HG03108 (cell line): Measurements from ENCODE around the gene COPE.

Experiments
- ATAC-seq: cut with Tn5 transposase; IDR thresholded peaks from one replicate; pipeline ENCODE4 v1.9.1; 2021; ENCODE audit warnings: moderate library complexity; ENCODE audit not compliant: unreplicated experiment

The COPE gene

DNA sequence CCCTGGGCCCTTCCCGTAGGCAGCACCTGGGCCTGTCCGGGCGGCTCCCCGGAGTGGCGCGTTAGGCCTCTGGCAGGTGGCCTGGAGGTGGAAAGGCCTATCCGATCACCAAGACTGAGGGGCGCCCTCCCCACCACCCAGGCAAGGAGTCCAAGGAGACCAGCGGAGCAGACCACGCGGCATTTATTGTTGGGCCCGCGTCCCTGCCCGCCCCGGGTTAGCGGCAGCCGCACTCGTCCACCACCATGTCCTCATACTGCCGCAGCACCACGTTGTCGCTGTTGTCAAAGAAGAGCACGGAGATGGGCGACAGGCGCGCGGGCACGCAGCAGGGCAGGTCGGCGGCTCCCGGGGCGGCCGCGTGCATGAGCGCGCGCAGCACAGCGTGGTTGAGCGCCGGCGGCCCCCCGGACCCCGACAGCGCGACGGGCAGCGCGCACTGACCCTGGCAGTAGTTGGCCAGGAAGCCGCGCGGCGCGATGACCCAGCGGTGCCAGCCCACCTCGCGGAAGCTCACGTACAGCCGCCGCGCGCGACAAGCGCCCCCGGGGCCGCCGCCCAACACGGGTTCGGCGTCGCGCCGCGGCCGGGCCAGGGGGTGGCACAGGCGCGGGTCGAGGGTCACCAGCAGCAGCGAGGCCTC lies 50.7 kb downstream of the COPE start:
- ATAC-seq: no peak

GRCh38 chr19:18867751-18868150 lies 51.4 kb downstream of the COPE start:
- no peak for ATAC-seq

DNA sequence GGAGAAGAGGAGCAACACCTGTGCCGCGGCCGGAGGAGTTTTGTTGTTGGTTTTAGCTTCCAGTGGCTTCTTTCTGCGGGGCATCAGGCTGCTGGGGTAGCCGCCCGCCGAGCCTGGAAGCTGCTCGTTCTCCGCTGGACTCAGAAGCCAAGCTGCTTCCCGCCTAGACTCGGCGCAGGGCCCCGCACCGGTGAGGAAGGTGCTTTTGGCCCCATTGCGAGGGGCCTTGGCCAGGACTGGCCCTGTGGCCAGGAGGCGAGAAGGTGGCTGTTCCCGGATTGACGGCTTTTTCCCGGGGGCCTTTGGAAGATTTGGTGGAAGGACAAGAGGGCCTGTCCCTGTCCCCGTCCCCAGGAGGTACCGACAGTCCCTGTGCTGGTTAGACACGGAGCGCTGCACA lies 52.0 kb downstream of the COPE start:
- no peak for ATAC-seq

- ATAC-seq: no peak
Observed at GRCh38 chr19:18866800-18867123, 52.4 kb downstream of the COPE start.

DNA sequence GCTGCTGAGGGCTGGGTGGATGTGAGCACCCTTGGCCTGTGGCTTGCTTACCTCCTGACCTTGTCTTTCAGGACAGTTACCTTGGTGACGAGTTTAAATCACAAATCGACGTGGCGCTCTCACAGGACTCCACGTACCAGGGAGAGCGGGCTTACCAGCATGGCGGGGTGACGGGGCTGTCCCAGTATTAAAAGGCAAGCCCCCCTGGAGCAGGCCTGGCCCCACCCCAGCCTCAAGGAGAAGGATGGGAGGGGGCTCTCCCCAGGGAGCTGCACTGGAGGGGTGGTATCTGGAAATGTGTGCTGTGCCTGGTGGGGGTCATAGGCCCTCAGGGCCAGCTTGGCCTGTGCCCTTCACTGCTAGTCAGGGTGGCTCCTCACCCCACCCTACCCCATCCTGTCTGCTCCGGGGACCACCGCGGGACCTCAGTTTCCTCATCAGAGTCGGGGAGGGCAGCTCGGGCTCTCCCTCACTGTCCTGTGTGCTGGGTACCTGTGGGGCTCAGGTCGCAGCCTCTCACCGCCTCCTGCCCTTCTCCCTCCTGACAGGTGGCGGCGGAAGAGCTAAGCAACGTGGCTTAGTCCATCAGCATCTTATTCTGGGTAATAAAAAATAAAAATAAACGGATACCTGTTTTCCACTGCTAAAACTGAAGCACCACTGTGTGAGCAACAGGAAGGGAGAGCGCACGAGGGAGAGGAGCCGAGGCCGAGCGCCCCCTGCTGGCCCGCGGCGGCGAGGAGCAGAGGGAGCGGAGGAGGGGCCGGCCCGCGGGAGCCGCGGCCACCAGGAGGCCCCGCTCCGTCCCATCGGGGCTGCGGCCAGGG lies 53.0 kb downstream of the COPE start:
- ATAC-seq: no peak

DNA sequence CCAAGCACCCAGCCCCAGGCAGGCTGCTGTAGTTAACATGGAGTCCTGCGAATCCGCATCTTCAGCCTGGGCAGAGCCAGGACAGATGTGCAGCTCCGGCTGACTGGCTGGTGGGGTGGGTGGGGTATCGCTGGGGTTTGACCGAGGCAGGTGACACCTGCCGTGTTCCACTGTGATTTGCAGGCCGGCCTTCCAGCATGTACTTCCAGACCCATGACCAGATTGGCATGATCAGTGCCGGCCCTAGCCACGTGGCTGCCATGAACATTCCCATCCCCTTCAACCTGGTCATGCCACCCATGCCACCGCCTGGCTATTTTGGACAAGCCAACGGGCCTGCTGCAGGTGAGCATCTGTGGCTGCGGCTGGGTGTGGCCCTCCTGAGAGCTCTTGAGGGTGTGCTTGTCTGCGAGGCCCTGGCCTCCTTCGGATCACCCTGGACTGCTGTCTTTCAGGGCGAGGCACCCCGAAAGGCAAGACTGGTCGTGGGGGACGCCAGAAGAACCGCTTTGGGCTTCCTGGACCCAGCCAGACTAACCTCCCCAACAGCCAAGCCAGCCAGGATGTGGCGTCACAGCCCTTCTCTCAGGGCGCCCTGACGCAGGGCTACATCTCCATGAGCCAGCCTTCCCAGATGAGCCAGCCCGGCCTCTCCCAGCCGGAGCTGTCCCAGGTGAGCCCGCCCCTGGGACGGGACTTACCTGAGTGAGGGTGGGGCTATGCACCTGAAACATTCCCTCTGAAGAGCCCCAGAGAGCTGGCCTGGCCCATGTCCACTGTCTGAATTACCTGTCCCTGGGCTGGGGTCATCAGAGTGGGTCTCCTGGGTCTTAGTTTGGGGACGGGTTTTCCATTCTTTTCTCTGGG lies 53.8 kb downstream of the COPE start:
- ATAC-seq: no peak

- no peak for ATAC-seq
Observed at GRCh38 chr19:18863843-18864362, 55.3 kb downstream of the COPE start.

DNA sequence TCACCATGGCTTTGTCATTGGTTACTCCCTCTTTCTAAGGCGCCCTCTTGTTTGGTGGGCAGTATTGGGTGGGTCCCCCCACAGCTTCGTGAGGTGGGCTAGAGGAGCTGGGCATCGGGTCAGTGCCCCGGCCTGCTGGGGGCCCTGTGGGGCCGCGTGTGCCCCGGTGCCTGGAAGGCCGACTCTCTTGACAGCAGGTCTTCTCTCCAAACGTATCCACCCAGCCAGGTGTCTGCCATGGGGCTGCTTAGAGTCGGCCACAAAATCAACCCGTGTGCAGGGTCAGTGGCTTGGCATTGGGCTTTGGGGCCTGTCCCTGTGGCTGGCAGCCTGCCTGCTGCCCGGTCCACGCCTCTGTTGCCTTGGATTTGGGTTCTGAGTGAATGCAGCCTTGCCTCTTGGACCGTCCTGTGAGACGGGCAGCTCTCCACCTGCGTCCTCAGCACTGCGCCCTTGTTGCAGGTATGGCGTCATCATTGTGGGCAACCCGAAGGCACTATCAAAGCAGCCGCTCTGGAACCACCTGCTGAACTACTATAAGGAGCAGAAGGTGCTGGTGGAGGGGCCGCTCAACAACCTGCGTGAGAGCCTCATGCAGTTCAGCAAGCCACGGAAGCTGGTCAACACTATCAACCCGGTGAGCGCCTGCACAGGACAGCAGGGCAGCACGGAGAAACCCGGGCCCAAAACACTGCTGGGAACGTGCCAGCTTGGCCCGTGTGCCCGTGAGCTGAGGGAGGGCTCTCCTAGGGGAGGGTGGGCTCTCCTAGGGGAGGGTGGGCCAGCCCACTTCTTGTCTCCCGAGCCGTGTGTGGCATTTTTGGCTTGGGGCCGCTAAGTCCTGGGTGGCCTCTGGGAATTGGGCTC lies 56.0 kb downstream of the COPE start:
- no peak for ATAC-seq

GRCh38 chr19:18861917-18862316 lies 57.3 kb downstream of the COPE start:
- no peak for ATAC-seq

GRCh38 chr19:18861235-18861634 lies 58.0 kb downstream of the COPE start:
- ATAC-seq: no peak

DNA sequence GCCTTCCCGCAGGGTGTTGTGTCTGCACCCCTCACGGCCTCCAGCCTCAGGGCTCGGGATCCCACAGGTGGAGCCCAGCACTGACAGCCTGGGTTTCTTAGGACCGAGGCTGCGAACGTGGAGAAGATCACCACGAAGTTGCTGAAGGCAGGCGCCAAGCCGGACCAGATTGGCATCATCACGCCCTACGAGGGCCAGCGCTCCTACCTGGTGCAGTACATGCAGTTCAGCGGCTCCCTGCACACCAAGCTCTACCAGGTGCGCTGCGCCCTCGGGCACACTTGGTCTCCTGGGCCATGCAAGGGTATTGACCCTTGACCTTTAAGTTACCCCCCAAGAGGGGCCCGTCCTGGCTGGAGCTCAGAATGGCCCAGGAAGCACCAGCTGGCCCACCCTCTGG lies 58.5 kb downstream of the COPE start:
- ATAC-seq: no peak

DNA sequence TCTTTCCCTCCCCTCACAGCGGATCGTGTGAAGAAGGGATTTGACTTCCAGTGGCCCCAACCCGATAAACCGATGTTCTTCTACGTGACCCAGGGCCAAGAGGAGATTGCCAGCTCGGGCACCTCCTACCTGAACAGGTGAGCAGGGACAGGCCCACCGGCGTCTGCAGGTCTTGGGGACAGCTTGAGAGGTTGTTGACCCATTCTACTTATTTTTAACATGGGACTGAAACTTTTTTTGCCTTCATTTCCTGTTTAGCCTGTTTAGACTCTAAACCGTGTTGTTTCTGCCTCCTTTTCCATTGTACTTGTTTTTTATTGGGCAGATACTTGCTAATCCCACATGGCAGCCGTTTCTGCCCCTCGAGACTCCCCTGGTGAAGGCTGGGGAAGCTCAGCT lies 58.9 kb downstream of the COPE start:
- no peak for ATAC-seq

DNA sequence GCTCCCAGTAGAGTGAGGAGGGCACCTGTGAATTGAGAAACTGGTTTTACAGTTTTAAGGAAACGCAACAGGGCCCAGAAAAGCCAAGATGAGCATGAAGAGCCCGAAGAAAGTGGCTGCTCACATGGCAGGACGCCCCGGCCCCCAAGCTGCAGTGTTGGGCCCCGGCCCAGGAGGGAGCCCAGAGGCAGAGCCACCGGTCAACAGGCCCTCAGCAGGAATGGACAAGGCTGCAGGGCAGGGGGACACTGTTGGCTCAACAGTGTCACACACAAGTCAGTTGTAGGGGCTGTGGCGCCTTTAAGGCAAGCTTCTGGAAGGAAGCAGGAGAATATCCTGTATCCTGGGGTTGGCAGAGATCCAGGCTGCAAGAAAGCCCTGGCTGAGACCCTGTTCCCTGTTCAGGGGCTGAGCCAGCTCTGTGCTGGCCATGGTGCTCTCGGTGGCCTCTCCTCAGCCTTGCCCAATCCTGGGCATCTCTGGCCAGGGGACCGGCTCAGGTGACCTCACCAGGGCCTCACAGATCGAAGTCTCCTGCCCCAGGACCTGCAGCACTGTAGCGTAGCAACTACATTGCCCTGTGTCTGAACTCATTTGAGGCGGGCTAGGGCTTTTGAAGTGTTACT lies 59.4 kb downstream of the COPE start:
- ATAC-seq: no peak

GRCh38 chr19:18858906-18859646 lies 60.1 kb downstream of the COPE start:
- no peak for ATAC-seq

DNA sequence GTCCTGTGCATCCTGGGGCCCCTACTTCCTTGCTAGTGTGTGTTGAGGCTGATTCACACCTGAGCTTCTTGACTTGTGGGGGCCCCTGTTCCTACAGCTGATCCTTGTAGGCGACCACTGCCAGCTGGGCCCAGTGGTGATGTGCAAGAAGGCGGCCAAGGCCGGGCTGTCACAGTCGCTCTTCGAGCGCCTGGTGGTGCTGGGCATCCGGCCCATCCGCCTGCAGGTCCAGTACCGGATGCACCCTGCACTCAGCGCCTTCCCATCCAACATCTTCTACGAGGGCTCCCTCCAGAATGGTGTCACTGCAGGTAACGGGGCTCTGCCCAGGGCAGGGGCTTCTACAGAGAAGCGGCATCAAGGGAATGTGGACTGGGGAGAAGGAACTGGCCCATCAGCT lies 62.0 kb downstream of the COPE start:
- no peak for ATAC-seq

GRCh38 chr19:18856385-18857126 lies 62.6 kb downstream of the COPE start:
- no peak for ATAC-seq

GRCh38 chr19:18855647-18856384 lies 63.4 kb downstream of the COPE start:
- ATAC-seq: no peak

DNA sequence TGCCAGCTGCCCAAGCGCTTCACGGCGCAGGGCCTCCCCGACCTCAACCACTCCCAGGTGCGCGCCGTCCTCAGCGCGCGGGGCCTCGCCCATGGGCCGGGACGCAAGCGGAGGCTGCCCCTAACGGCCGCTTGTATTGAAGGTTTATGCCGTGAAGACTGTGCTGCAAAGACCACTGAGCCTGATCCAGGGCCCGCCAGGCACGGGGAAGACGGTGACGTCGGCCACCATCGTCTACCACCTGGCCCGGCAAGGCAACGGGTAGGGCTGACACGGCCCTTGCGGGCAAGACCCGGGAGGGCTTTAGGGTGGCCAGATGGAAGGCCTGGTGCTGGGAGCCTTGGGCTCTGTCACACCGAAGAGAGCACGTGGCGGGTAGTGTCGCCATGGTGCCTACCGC lies 64.2 kb downstream of the COPE start:
- no peak for ATAC-seq
